ENCODE results near the gene SMIM12.

Gene SMIM12

GRCh38 chr1:34808051-34808810, 51.3 kb downstream of the SMIM12 start:
- in situ Hi-C loops (cut with MboI; ENCODE audit: low sequenced_read_pairs), result no loop called here

GRCh38 chr1:34806396-34806795, 53.2 kb downstream of the SMIM12 start:
- in situ Hi-C loops (cut with MboI; ENCODE audit: low sequenced_read_pairs), result no loop called here

GRCh38 chr1:34803770-34804169, 55.8 kb downstream of the SMIM12 start:
- in situ Hi-C loops (cut with MboI; ENCODE audit: low sequenced_read_pairs), result no loop called here
